Duodenal mucosa (tissue), 2 donors: ENCODE data around the gene MMP13.
"Not testable (repeated sequence)": the region's sequence is repeated elsewhere in the genome, so short reads cannot be mapped to it uniquely, and the experiment has no call there.

Experiments
- H3K27ac ChIP-seq: one replicate; pipeline ENCODE4 v1.7.0; 2013; ENCODE audit warnings: low read depth, low read length
- H3K27me3 ChIP-seq, 2 donors: one replicate each; pipeline ENCODE4 v1.7.0; 2013; ENCODE audit warnings: low read length in 2 of 2, control low read depth in 1 of 2; ENCODE audit not compliant: insufficient read depth in 2 of 2, control insufficient read depth in 1 of 2
- H3K36me3 ChIP-seq, 2 donors: one replicate each; pipeline ENCODE4 v1.7.0; 2013; ENCODE audit warnings: low read length in 2 of 2, control low read depth in 1 of 2; ENCODE audit not compliant: insufficient read depth in 2 of 2, control insufficient read depth in 1 of 2
- H3K4me1 ChIP-seq, 2 donors: one replicate each; pipeline ENCODE4 v1.7.0; 2013; ENCODE audit warnings: low read length in 2 of 2, control low read depth in 1 of 2; ENCODE audit not compliant: insufficient read depth in 2 of 2, control insufficient read depth in 1 of 2
- H3K4me3 ChIP-seq, 2 donors: one replicate each; pipeline ENCODE4 v1.7.0; 2013; ENCODE audit warnings: low read length in 2 of 2, low read depth in 1 of 2
- H3K9ac ChIP-seq, 2 donors: one replicate each; pipeline ENCODE4 v1.7.0; 2013; ENCODE audit warnings: low read length in 2 of 2, low read depth in 1 of 2
- H3K9me3 ChIP-seq, 2 donors: one replicate each; pipeline ENCODE4 v1.7.0; 2013; ENCODE audit warnings: low read length in 2 of 2, control low read depth in 1 of 2; ENCODE audit not compliant: control insufficient read depth in 1 of 2

Gene MMP13

GRCh38 chr11:102974552-102975280 lies 19.2 kb upstream of the MMP13 start:
- H3K9ac ChIP-seq: no peak overlapping the region
- H3K9me3 ChIP-seq: no peaks in the 10 kb centered on the region
- H3K27me3 ChIP-seq: no peaks in the 10 kb centered on the region
- no peaks in the 10 kb centered on the region for H3K36me3 ChIP-seq
- no peak overlapping the region for H3K4me3 ChIP-seq
- H3K27ac ChIP-seq: no peak overlapping the region
- peaks cover 0 to 11% of the 10 kb centered on the region in 2 donors for H3K4me1 ChIP-seq

- not testable (repeated sequence) for H3K27me3 ChIP-seq, H3K9me3 ChIP-seq, H3K27ac ChIP-seq, H3K36me3 ChIP-seq, H3K4me3 ChIP-seq, H3K9ac ChIP-seq
- H3K4me1 ChIP-seq: peaks cover 0 to 11% of the 10 kb centered on the region in 2 donors
Observed at GRCh38 chr11:102973698-102974097, 18.2 kb upstream of the MMP13 start.

- Histone ChIP-seq H3K4me1 (peaks cover 0 to 11% of the 10 kb centered on the region in 2 donors), H3K9me3 (no peaks in the 10 kb centered on the region), H3K9ac (no peak overlapping the region), H3K4me3 (no peak overlapping the region), H3K27ac (no peak overlapping the region), H3K36me3 (no peaks in the 10 kb centered on the region), H3K27me3 (no peaks in the 10 kb centered on the region)
Observed at GRCh38 chr11:102972853-102973252, 17.3 kb upstream of the MMP13 start.

GRCh38 chr11:102971766-102972165 lies 16.2 kb upstream of the MMP13 start:
- Histone ChIP-seq H3K4me3 (no peak overlapping the region), H3K27me3 (no peaks in the 10 kb centered on the region), H3K9ac (no peak overlapping the region), H3K36me3 (no peaks in the 10 kb centered on the region), H3K9me3 (no peaks in the 10 kb centered on the region), H3K27ac (no peak overlapping the region), H3K4me1 (peaks cover 0 to 11% of the 10 kb centered on the region in 2 donors)

- H3K9me3 ChIP-seq: no peaks in the 10 kb centered on the region
- H3K27ac ChIP-seq: no peak overlapping the region
- no peaks in the 10 kb centered on the region for H3K4me1 ChIP-seq
- H3K9ac ChIP-seq: no peak overlapping the region
- no peak overlapping the region for H3K4me3 ChIP-seq
- H3K27me3 ChIP-seq: no peaks in the 10 kb centered on the region
- H3K36me3 ChIP-seq: no peaks in the 10 kb centered on the region
Observed at GRCh38 chr11:102967497-102967896, 12.0 kb upstream of the MMP13 start.

- no peaks in the 10 kb centered on the region for H3K27me3 ChIP-seq
- H3K9ac ChIP-seq: no peak overlapping the region
- no peak overlapping the region for H3K4me3 ChIP-seq
- H3K27ac ChIP-seq: no peak overlapping the region
- no peaks in the 10 kb centered on the region for H3K4me1 ChIP-seq
- no peaks in the 10 kb centered on the region for H3K36me3 ChIP-seq
- no peaks in the 10 kb centered on the region for H3K9me3 ChIP-seq
Observed at GRCh38 chr11:102966011-102966410, 10.5 kb upstream of the MMP13 start.

GRCh38 chr11:102964867-102965266 lies 9.3 kb upstream of the MMP13 start:
- Histone ChIP-seq H3K9ac (no peak overlapping the region), H3K4me3 (no peak overlapping the region), H3K9me3 (no peaks in the 10 kb centered on the region), H3K36me3 (no peaks in the 10 kb centered on the region), H3K27ac (no peak overlapping the region), H3K27me3 (no peaks in the 10 kb centered on the region), H3K4me1 (no peaks in the 10 kb centered on the region)

GRCh38 chr11:102957953-102958352 lies 2.4 kb upstream of the MMP13 start:
- Histone ChIP-seq H3K27me3 (no peaks in the 10 kb centered on the region), H3K9me3 (no peaks in the 10 kb centered on the region), H3K9ac (no peak overlapping the region), H3K36me3 (no peaks in the 10 kb centered on the region), H3K27ac (no peak overlapping the region), H3K4me3 (no peak overlapping the region), H3K4me1 (no peaks in the 10 kb centered on the region)

- no peak overlapping the region for H3K9ac ChIP-seq
- H3K4me1 ChIP-seq: peaks cover 0 to 10% of the 10 kb centered on the region in 2 donors
- no peak overlapping the region for H3K27ac ChIP-seq
- no peaks in the 10 kb centered on the region for H3K27me3 ChIP-seq
- H3K9me3 ChIP-seq: no peaks in the 10 kb centered on the region
- H3K36me3 ChIP-seq: no peaks in the 10 kb centered on the region
- no peak overlapping the region for H3K4me3 ChIP-seq
Observed at GRCh38 chr11:102950622-102951081, 4.9 kb downstream of the MMP13 start.

- Histone ChIP-seq H3K9ac (no peak overlapping the region), H3K4me3 (no peak overlapping the region), H3K27ac (no peak overlapping the region), H3K36me3 (no peaks in the 10 kb centered on the region), H3K4me1 (peaks cover 0 to 12% of the 10 kb centered on the region in 2 donors), H3K9me3 (no peaks in the 10 kb centered on the region), H3K27me3 (no peaks in the 10 kb centered on the region)
Observed at GRCh38 chr11:102946237-102946636, 9.3 kb downstream of the MMP13 start.
